Prostate gland (tissue), 2 donors: ENCODE results near the gene VAMP2. TPM values are rescaled to one million over a fixed set of nuclear protein-coding genes. Genes with fewer than 3 reads are reported as not detected.

Experiments used
- DNase-seq: peaks from one replicate; pipeline ENCODE4 v3.0.0-alpha.2; 2019; ENCODE audit warnings: low spot score
- H3K27ac ChIP-seq, 2 donors: fragments of 200-600 bp; sonication (generic); 2 replicates each; pipeline ENCODE4 v1.5.1; 2017 to 2019
- H3K27me3 ChIP-seq: fragments of 200-600 bp; sonication (generic); replicated peaks from 2 replicates; pipeline ENCODE4 v1.5.1; 2019; ENCODE audit not compliant: insufficient read depth
- H3K36me3 ChIP-seq, 2 donors: fragments of 200-600 bp; sonication (generic); 1 replicate in 1 of 2; 2 replicates in 1 of 2; pipeline versions ENCODE4 v1.5.1 to v1.8.1; 2017 to 2019
- H3K4me1 ChIP-seq: fragments of 200-600 bp; sonication (generic); replicated peaks from 2 replicates; pipeline ENCODE4 v1.5.1; 2019
- H3K4me3 ChIP-seq, 2 donors: fragments of 200-600 bp; sonication (generic); 2 replicates each; pipeline ENCODE4 v1.5.1; 2017 to 2019
- H3K9me3 ChIP-seq: fragments of 200-600 bp; sonication (generic); 2 replicates; pipeline ENCODE4 v1.5.1; 2017
- CTCF ChIP-seq, 4 experiments: fragments of 200-600 bp in 2 of 4; fragments of 450-650 bp in 2 of 4; sonication (generic) in 2 of 4; IDR thresholded peaks; 1 replicate in 3 of 4; 2 replicates in 1 of 4; pipeline ENCODE4 v1.5.1; 2016 to 2019; ENCODE audit warnings: antibody characterized with exemption in 4 of 4, mild to moderate bottlenecking in 2 of 4, moderate library complexity in 2 of 4
- POLR2A ChIP-seq: fragments of 450-650 bp; IDR thresholded peaks from one replicate; pipeline ENCODE4 v1.6.1; 2016; ENCODE audit warnings: antibody characterized with exemption, mild to moderate bottlenecking
- POLR2AphosphoS5 ChIP-seq: sonication (generic); formaldehyde crosslinking; IDR thresholded peaks from one replicate; pipeline ENCODE4 v1.6.1; 2017; ENCODE audit warnings: antibody characterized with exemption
- WGBS: methylation state at CpG from one replicate; pipeline ENCODE4 v1.1.5; 2018; 5-methylcytosine and 5-hydroxymethylcytosine counted together
- intact Hi-C: fragments of 100-400 bp; cut with DNase I; formaldehyde crosslinking; loops from one replicate; pipeline ENCODE4 v1.14.2; 2022
- total RNA-seq, 2 donors: library from RNA; depleted of rRNA; stranded (reverse); fragments of >200 nt; gene quantifications; one replicate each; pipeline ENCODE4 v1.1.0, GENCODE V29; 2016

The VAMP2 gene
- total RNA-seq, 2 donors from 2014 or later: 34.2 to 65.2 TPM

- no peak for TF ChIP-seq CTCF (IDR thresholded peaks at IDR 0.05)
- no peak for TF ChIP-seq POLR2AphosphoS5
- TF ChIP-seq POLR2A: no peak
- no peaks in the 10 kb centered on the region for H3K9me3 ChIP-seq
- no peak for DNase-seq
- H3K27ac ChIP-seq: peak overlapping the region; percentile 7 to 26
- H3K4me1 ChIP-seq: peaks cover 5% of the 10 kb centered on the region
- no peaks in the 10 kb centered on the region for H3K27me3 ChIP-seq
- WGBS: 88% methylated on average over 14 of the region's 14 CpGs
- H3K4me3 ChIP-seq: no peak overlapping the region
- intact Hi-C loops: no loop called here
- peaks cover 71 to 92% of the 10 kb centered on the region in 2 donors for H3K36me3 ChIP-seq
Measured at GRCh38 chr17:8146381-8147140, 16.2 kb downstream of the VAMP2 start.

- H3K9me3 ChIP-seq: no peaks in the 10 kb centered on the region
- TF ChIP-seq POLR2AphosphoS5 (no peak), CTCF (IDR thresholded peaks at IDR 0.05) (no peak), POLR2A (no peak)
- WGBS: 89% methylated on average over 12 of the region's 12 CpGs
- no peaks in the 10 kb centered on the region for H3K27me3 ChIP-seq
- H3K4me3 ChIP-seq: no peak overlapping the region
- H3K27ac ChIP-seq: peak overlapping the region; percentile 7 to 26
- H3K36me3 ChIP-seq: peaks cover 78 to 99% of the 10 kb centered on the region in 2 donors
- peaks cover 4% of the 10 kb centered on the region for H3K4me1 ChIP-seq
- intact Hi-C loops: no loop called here
- DNase-seq: no peak
Measured at GRCh38 chr17:8145811-8146210, 16.9 kb downstream of the VAMP2 start.

- no peak for DNase-seq
- Histone ChIP-seq H3K9me3 (no peaks in the 10 kb centered on the region), H3K36me3 (peaks cover 75 to 91% of the 10 kb centered on the region in 2 donors), H3K27ac (no peak overlapping the region), H3K27me3 (no peaks in the 10 kb centered on the region), H3K4me1 (no peaks in the 10 kb centered on the region), H3K4me3 (no peak overlapping the region)
- TF ChIP-seq POLR2A (no peak), POLR2AphosphoS5 (no peak), CTCF (IDR thresholded peaks at IDR 0.05) (no peak)
- WGBS: 93% methylated on average over 15 of the region's 15 CpGs
- intact Hi-C loops: no loop called here
Measured at GRCh38 chr17:8144401-8145231, 18.1 kb downstream of the VAMP2 start.

GRCh38 chr17:8143581-8144400 is 19.0 kb downstream of the VAMP2 start:
- H3K4me3 ChIP-seq: no peak overlapping the region
- 89% methylated on average over 22 of the region's 22 CpGs for WGBS
- DNase-seq: no peak
- H3K27ac ChIP-seq: peak overlapping the region in 1 of 2 donors; percentile 13
- intact Hi-C loops: no loop called here
- no peaks in the 10 kb centered on the region for H3K9me3 ChIP-seq
- no peak for TF ChIP-seq CTCF (IDR thresholded peaks at IDR 0.05)
- no peak for TF ChIP-seq POLR2A
- no peak for TF ChIP-seq POLR2AphosphoS5
- no peaks in the 10 kb centered on the region for H3K4me1 ChIP-seq
- no peaks in the 10 kb centered on the region for H3K27me3 ChIP-seq
- peaks cover 69 to 84% of the 10 kb centered on the region in 2 donors for H3K36me3 ChIP-seq
